ENCODE results near the gene KRT34. TPM values are rescaled to one million over a fixed set of nuclear protein-coding genes. Genes with fewer than 3 reads are reported as not detected.
"Not testable (repeated sequence)": the region's sequence is repeated elsewhere in the genome, so short reads cannot be mapped to it uniquely, and the experiment has no call there.

The KRT34 gene
- total RNA-seq = not detected
- not detected for polyA plus RNA-seq (ENCODE audit: insufficient read depth, low read depth, low replicate concordance)
- long read RNA-seq, donor 1 = 0 reads
- long read RNA-seq, donor 2 = 0 reads
- long read RNA-seq, donor 3 = 0 reads
- long read RNA-seq, donor 4 = 0 reads
- long read RNA-seq, donor 5 = 0 reads
- long read RNA-seq, donor 6 = 0 reads
- long read RNA-seq, donor 7 = 0 reads
- long read RNA-seq, donor 8 = 0 reads
- long read RNA-seq, donor 9 = 0 reads
- long read RNA-seq, donor 10 = 0 reads

- H3K9me3 ChIP-seq (ENCODE audit: control insufficient read depth in 2 of 3, insufficient read depth in 1 of 3, low read length in 3 of 3); H3K9ac ChIP-seq (ENCODE audit: low read length in 3 of 3); H3K36me3 ChIP-seq (ENCODE audit: control insufficient read depth in 2 of 3, insufficient read depth in 3 of 3, low read length in 3 of 3); DNase-seq; H3K4me3 ChIP-seq (ENCODE audit: low read length in 3 of 3); H3K27ac ChIP-seq (ENCODE audit: low read depth in 2 of 2, low read length in 2 of 2); H3K4me1 ChIP-seq (ENCODE audit: control insufficient read depth in 2 of 3, insufficient read depth in 2 of 3, low read depth in 1 of 3, low read length in 3 of 3); FAIRE-seq; H3K27me3 ChIP-seq (ENCODE audit: control insufficient read depth, insufficient read depth, low read length); intact Hi-C loops (cut with DNase I): not testable (repeated sequence)
Measured at GRCh38 chr17:41381943-41382342, at the start of gene KRT34. Gene KRT34 (minus strand): TSS chr17:41382306. CDS start chr17:41382246, 60 bp downstream.

- H3K36me3 ChIP-seq (ENCODE audit: control insufficient read depth in 2 of 3, insufficient read depth in 3 of 3, low read length in 3 of 3); H3K4me1 ChIP-seq (ENCODE audit: control insufficient read depth in 2 of 3, insufficient read depth in 2 of 3, low read depth in 1 of 3, low read length in 3 of 3); intact Hi-C loops (cut with DNase I); FAIRE-seq; H3K4me3 ChIP-seq (ENCODE audit: low read length in 3 of 3); H3K9me3 ChIP-seq (ENCODE audit: control insufficient read depth in 2 of 3, insufficient read depth in 1 of 3, low read length in 3 of 3); H3K9ac ChIP-seq (ENCODE audit: low read length in 3 of 3); DNase-seq; H3K27me3 ChIP-seq (ENCODE audit: control insufficient read depth, insufficient read depth, low read length); H3K27ac ChIP-seq (ENCODE audit: low read depth in 2 of 2, low read length in 2 of 2): not testable (repeated sequence)
Measured at GRCh38 chr17:41430376-41430775, 48.3 kb upstream of the KRT34 start.

DNA sequence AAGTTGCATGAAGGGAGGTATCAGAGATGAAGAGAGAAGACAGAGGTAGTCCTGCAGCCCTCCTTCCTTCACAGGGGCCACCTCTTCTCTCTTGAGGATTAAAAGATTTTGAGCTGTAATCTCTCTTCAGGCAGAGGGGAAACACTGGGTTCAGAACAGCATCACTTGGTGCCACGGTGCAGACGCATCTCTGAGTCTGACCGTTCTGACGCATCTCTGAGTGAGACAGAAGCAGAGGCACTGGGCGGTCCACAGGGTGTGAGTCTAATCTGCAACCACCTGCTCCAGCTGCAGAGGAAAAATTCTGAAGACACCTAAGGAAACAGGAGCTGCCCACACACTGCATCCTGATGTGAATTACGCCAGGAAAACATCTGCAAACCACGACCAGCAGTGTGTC, 47.6 kb upstream of the KRT34 start:
- intact Hi-C loops (cut with DNase I) = no loop called here
- no peak overlapping the region for H3K4me3 ChIP-seq (ENCODE audit: low read length in 3 of 3)
- no peak overlapping the region for H3K27ac ChIP-seq (ENCODE audit: low read depth in 2 of 2, low read length in 2 of 2)
- H3K27me3 ChIP-seq (ENCODE audit: control insufficient read depth, insufficient read depth, low read length) = no peaks in the 10 kb centered on the region
- no peak for FAIRE-seq
- no peaks in the 10 kb centered on the region for H3K4me1 ChIP-seq (ENCODE audit: control insufficient read depth in 2 of 3, insufficient read depth in 2 of 3, low read depth in 1 of 3, low read length in 3 of 3)
- H3K9ac ChIP-seq (ENCODE audit: low read length in 3 of 3) = no peak overlapping the region
- H3K9me3 ChIP-seq (ENCODE audit: control insufficient read depth in 2 of 3, insufficient read depth in 1 of 3, low read length in 3 of 3) = no peaks in the 10 kb centered on the region
- no peak for DNase-seq
- no peaks in the 10 kb centered on the region for H3K36me3 ChIP-seq (ENCODE audit: control insufficient read depth in 2 of 3, insufficient read depth in 3 of 3, low read length in 3 of 3)
- no peak for TF ChIP-seq CTCF (IDR thresholded peaks at IDR 0.05; ENCODE audit: borderline replicate concordance, extremely low read depth, insufficient read depth)

DNA sequence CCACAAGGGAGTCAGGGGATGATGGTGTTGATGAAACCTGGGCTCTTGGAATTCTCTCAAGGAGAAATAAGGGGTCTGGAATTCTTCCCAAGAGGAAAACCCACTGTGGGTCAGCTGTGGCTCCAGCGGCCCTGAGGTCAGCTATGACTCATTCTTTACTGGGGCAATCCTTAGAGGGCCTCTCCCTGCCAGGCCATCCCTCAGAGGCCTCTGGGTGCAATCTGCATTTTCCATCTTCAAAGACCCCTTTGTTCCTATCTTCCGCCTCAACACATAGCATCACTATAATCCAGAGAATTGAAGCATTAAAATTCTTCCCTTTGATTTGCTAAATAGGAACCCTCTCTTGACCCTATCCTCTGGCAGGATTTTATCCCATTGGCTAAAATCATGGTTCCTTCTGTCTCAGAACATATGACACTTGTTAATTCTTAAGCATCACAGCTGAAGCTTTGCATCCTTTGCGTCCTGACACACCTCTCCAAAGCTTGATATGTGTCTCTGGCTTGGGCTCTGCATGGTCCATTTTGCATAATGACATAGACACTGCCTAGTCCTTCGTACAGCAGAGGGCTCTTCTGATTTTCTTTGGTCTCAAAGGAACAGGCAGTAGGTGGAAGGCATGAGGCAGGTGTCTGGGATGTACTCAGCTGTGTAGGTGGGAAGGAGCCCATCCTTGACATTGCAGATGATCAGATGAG, 46.6 kb upstream of the KRT34 start:
- no peaks in the 10 kb centered on the region for H3K36me3 ChIP-seq (ENCODE audit: control insufficient read depth in 2 of 3, insufficient read depth in 3 of 3, low read length in 3 of 3)
- no peak overlapping the region for H3K9ac ChIP-seq (ENCODE audit: low read length in 3 of 3)
- H3K4me1 ChIP-seq (ENCODE audit: control insufficient read depth in 2 of 3, insufficient read depth in 2 of 3, low read depth in 1 of 3, low read length in 3 of 3) = no peaks in the 10 kb centered on the region
- no peaks in the 10 kb centered on the region for H3K9me3 ChIP-seq (ENCODE audit: control insufficient read depth in 2 of 3, insufficient read depth in 1 of 3, low read length in 3 of 3)
- no peak overlapping the region for H3K27ac ChIP-seq (ENCODE audit: low read depth in 2 of 2, low read length in 2 of 2)
- H3K4me3 ChIP-seq (ENCODE audit: low read length in 3 of 3) = no peak overlapping the region
- TF ChIP-seq CTCF (IDR thresholded peaks at IDR 0.05; ENCODE audit: borderline replicate concordance, extremely low read depth, insufficient read depth) = no peak
- H3K27me3 ChIP-seq (ENCODE audit: control insufficient read depth, insufficient read depth, low read length) = no peaks in the 10 kb centered on the region
- DNase-seq (no peak), FAIRE-seq (no peak)
- intact Hi-C loops (cut with DNase I) = no loop called here

Measured in kidney (tissue), 22 donors.